ENCODE measurements around the gene PTMA. TPM values are rescaled to one million over a fixed set of nuclear protein-coding genes. Genes with fewer than 3 reads are reported as not detected.

Gene PTMA
- total RNA-seq, 1 donor from 2014 or later, result 913 TPM

DNA sequence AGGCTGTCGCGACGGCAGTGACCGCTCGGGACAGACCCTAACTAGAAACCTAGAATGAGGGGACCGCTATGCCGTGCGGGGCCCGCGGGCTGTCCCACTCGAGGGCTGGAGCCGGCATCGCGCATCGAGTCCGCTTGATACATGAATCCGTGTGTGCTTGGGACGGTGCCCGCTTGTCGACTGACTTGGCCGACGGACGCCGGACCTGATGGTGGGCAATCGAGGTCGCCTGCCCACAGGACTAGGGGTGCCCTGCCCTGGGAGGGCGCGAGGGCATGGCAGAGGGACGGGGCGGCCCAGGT, 749 bp upstream of the PTMA start:
- DNase-seq (ENCODE audit: low read depth), result no peak
- Histone ChIP-seq H3K4me3 (ENCODE audit: low read depth, low read length) (peak overlapping the region; percentile 37), H3K36me3 (ENCODE audit: control insufficient read depth, insufficient read depth, low read length) (peaks cover 4% of the 10 kb centered on the region), H3K27me3 (ENCODE audit: control insufficient read depth, insufficient read depth, low read length) (no peaks in the 10 kb centered on the region)
- TF ChIP-seq, protein P1, sequence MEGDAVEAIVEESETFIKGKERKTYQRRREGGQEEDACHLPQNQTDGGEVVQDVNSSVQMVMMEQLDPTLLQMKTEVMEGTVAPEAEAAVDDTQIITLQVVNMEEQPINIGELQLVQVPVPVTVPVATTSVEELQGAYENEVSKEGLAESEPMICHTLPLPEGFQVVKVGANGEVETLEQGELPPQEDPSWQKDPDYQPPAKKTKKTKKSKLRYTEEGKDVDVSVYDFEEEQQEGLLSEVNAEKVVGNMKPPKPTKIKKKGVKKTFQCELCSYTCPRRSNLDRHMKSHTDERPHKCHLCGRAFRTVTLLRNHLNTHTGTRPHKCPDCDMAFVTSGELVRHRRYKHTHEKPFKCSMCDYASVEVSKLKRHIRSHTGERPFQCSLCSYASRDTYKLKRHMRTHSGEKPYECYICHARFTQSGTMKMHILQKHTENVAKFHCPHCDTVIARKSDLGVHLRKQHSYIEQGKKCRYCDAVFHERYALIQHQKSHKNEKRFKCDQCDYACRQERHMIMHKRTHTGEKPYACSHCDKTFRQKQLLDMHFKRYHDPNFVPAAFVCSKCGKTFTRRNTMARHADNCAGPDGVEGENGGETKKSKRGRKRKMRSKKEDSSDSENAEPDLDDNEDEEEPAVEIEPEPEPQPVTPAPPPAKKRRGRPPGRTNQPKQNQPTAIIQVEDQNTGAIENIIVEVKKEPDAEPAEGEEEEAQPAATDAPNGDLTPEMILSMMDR (IDR thresholded peaks at IDR 0.05; ENCODE audit: insufficient read depth, low read length, poor library complexity, severe bottlenecking), result no peak

DNA sequence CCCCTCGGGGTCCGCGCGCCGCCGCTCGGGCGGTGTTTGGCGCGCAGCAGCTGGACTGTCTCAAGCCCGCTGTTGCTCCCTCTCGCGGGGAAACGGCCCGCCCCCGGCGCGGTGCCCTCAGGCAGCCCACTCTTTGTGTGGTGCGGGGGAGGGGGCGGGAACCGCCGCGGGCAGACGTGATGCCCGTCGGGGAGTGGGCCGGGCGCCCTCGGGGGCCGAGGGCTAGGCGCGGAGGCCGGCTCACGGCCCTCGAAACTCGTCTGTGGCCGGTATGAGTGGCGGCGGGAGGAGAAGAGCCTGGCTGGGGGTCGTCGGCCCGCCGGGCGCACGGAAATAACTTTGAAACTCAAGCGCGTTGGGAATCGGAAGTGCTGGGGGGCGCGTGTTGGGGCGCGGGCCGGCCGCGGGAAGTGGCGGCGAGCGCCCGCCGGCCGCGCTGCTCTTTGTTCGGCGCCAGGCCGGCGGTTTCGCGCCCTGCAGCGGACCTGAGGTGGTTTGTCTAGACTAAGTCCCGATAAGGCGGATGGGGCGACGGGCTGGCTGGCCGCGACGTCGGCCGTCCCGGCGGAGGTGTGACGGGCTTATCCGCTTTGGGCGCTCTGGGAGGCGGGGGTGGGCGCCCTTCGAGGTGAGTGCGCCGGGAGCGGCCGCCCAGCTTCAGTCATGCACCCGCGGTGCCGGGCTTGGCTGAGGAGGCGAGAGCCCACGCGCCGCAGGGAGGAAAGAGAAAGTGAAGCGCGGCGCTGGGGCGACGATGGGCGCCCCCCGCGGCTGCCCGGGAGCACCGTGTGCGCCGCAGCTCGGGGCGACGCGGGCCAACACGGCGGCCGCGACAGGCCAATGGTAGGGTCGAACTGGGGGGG, 679 bp downstream of the PTMA start:
- H3K27me3 ChIP-seq (ENCODE audit: control insufficient read depth, insufficient read depth, low read length), result no peaks in the 10 kb centered on the region
- DNase-seq (ENCODE audit: low read depth), result no peak
- peaks cover 4% of the 10 kb centered on the region for H3K36me3 ChIP-seq (ENCODE audit: control insufficient read depth, insufficient read depth, low read length)
- H3K4me3 ChIP-seq (ENCODE audit: low read depth, low read length), result peak overlapping the region; percentile 96
- TF ChIP-seq, protein P1 (IDR thresholded peaks at IDR 0.05; ENCODE audit: insufficient read depth, low read length, poor library complexity, severe bottlenecking), result no peak

DNA sequence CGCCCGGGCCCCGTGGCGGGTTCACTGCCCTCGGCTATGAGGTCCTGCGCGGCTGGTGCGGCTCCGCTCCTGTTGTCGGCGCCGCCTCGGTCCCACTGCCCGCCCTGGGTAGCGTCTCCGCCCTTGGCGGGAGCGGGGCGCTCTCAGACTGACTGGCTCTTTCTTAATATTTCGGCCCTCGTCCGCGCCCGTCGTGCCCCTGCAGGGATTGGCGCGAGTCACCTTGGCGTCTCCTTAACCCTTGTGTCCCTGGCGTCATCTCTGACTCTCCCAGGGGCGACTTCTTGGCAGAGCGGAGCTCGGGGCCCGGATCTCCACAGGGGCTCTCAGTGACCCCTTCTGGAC, 1.3 kb downstream of the PTMA start:
- H3K36me3 ChIP-seq (ENCODE audit: control insufficient read depth, insufficient read depth, low read length), result peaks cover 4% of the 10 kb centered on the region
- TF ChIP-seq, protein P1 (IDR thresholded peaks at IDR 0.05; ENCODE audit: insufficient read depth, low read length, poor library complexity, severe bottlenecking), result no peak
- peak overlapping the region; percentile 96 for H3K4me3 ChIP-seq (ENCODE audit: low read depth, low read length)
- DNase-seq (ENCODE audit: low read depth), result no peak
- H3K27me3 ChIP-seq (ENCODE audit: control insufficient read depth, insufficient read depth, low read length), result no peaks in the 10 kb centered on the region

DNA sequence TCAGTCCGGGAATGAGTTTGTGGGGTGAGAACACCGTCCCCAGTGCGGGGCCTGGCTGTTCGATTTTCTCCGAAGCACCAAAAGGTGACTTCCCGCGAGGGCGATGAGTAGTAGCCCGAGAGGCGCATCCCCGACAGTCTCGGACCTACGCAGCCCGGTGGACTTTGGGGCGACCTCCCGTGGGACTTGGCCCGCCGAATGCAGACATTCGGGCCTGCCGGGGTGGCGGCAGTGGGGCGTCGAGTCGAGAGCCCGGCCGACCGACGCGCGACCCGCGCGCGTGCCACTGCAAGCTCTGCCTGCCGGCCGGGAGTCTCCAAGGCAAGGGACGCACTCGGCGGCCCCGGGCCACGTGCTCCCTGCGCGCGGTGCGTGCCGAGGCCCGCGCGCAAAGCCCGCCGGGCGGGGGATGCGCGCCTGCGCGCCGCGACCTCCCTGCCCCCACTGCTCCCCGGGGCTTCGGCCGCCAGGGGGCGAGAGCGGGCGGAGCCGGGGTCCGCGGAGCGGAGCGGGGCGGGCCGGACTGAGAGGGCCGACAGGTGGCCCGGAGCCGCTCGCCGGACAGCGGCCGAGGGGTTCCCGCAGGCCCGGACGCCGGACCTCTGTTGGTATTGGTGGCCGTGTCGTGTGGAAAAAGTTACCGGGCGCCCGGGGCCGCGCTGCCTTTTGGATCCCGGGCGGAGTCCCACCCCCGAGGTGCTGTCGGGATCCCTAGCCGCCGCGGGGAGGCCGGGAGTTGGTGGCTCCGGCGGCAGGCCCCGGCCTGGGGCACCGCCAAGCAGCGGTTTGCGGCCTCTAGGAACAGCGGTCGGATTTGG, 1.9 kb downstream of the PTMA start:
- DNase-seq (ENCODE audit: low read depth), result no peak
- Histone ChIP-seq H3K36me3 (ENCODE audit: control insufficient read depth, insufficient read depth, low read length) (peaks cover 4% of the 10 kb centered on the region), H3K4me3 (ENCODE audit: low read depth, low read length) (peak overlapping the region; percentile 96), H3K27me3 (ENCODE audit: control insufficient read depth, insufficient read depth, low read length) (no peaks in the 10 kb centered on the region)
- TF ChIP-seq, protein P1 (IDR thresholded peaks at IDR 0.05; ENCODE audit: insufficient read depth, low read length, poor library complexity, severe bottlenecking), result no peak

DNA sequence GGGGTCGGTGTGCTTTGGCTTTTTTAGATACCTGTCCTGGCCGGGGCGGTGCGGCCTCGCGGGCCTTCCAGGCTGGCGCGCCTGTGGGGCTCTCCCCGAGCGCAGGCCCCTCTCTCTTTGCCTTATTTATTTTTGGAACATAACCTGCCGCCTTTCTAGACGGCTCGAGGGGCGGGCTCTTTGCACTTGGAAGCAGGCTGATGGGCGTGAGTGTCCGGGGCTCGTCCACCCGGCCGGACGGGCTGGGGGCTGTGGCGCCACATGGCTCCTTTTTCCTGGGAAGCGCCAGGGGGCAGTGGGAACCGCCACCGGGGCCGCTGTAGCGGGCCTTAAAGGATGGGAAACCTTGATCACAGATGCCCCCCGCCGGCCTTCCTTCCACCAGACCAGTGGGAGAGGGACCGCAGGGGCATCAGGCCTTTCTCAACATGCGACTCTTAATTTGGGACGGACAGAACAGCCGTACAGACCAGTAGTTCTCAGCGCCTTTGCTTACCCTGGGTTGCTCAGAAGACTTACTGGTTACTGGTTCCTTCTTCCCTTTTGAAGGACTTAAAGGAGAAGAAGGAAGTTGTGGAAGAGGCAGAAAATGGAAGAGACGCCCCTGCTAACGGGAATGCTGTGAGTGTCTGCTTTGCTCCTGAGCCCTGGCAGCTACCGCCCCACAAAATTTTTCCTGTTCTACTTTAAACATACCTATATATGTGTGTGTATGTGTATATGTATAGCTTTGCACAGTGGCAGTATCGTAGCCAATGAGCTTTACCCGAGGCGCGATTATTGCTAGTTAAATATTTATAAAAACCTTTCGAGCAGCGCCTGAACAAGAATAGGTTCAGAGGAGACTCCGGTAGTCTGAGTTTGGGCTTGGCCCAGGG, 2.7 kb downstream of the PTMA start:
- TF ChIP-seq, protein P1 (IDR thresholded peaks at IDR 0.05; ENCODE audit: insufficient read depth, low read length, poor library complexity, severe bottlenecking), result peak; percentile 29

More for the DNA sequence above, 2.7 kb downstream of the PTMA start:
- no peak for DNase-seq (ENCODE audit: low read depth)
- H3K4me3 ChIP-seq (ENCODE audit: low read depth, low read length), result peak overlapping the region; percentile 96
- peaks cover 4% of the 10 kb centered on the region for H3K36me3 ChIP-seq (ENCODE audit: control insufficient read depth, insufficient read depth, low read length)
- no peaks in the 10 kb centered on the region for H3K27me3 ChIP-seq (ENCODE audit: control insufficient read depth, insufficient read depth, low read length)
